HepG2 (cell line): ENCODE results near the gene LGALS7B. TPM values are rescaled to one million over a fixed set of nuclear protein-coding genes. Genes with fewer than 3 reads are reported as not detected.

ENCODE experiments used
- ATAC-seq: fragments of 200-7000 bp; cut with Tn5 transposase; 3 replicates; pipeline ENCODE4 v1.9.1; 2020; ENCODE audit warnings: mild to moderate bottlenecking, moderate library complexity
- BruUV-seq: library from RNA; stranded (reverse); fragments of 400-500 nt; replicated peaks from 2 replicates; lab custom pipeline; 2021; lab: Mats Ljungman, UMichigan
- CTCF ChIA-PET: fragments of 300-600 bp; formaldehyde crosslinking; extraction: SDS; loops from one replicate; lab custom pipeline; 2021; ENCODE audit warnings: low total read pairs, inconsistent platforms, low intra/inter-chr PET ratio; lab: Yijun Ruan, JAX
- POLR2A ChIA-PET: fragments of 350-600 bp; sonication (Branson Sonifier 250); formaldehyde crosslinking; loops from one replicate; lab custom pipeline; 2020; ENCODE audit warnings: antibody characterized with exemption, inconsistent platforms; lab: Yijun Ruan, JAX
- DNase-seq: peaks from one replicate; pipeline ENCODE4 v3.0.0-alpha.2; 2015; ENCODE audit warnings: low spot score
- FAIRE-seq: peaks from 3 replicates; lab custom pipeline; 2011; peaks lifted over from hg19 to GRCh38; lab: Jason Lieb, UNC
- H2AFZ ChIP-seq: one replicate; pipeline ENCODE4 v1.6.1; 2011; ENCODE audit warnings: low read length, inconsistent platforms
- H3K27ac ChIP-seq: fragments of 300-600 bp; 3 replicates; pipeline ENCODE4 v1.8.0; 2011; ENCODE audit warnings: mixed run types, mild to moderate bottlenecking, mixed read lengths, low read length, inconsistent platforms; ENCODE audit not compliant: insufficient read depth; ENCODE audit errors: extremely low read length
- H3K27me3 ChIP-seq, 2 experiments: fragments of 200-600 bp in 1 of 2; 2 replicates in 1 of 2; 3 replicates in 1 of 2; pipeline versions ENCODE4 v1.6.0 to v1.8.0; 2011; ENCODE audit warnings: low read length in 2 of 2, mild to moderate bottlenecking in 2 of 2, moderate library complexity in 2 of 2, inconsistent platforms in 1 of 2; ENCODE audit not compliant: insufficient read depth in 2 of 2, control insufficient read depth in 1 of 2
- H3K36me3 ChIP-seq, 2 experiments: fragments of 200-600 bp in 1 of 2; replicated peaks in 1 of 2; 2 replicates in 1 of 2; 3 replicates in 1 of 2; pipeline versions ENCODE4 v1.5.1 to v1.8.0; 2011; ENCODE audit warnings: low read length in 2 of 2, inconsistent platforms in 1 of 2; ENCODE audit not compliant: insufficient read depth in 2 of 2, control insufficient read depth in 1 of 2
- H3K4me1 ChIP-seq: 2 replicates; pipeline ENCODE4 v1.5.1; 2012; ENCODE audit warnings: low read length, inconsistent platforms; ENCODE audit not compliant: insufficient read depth
- H3K4me2 ChIP-seq: 2 replicates; pipeline ENCODE4 v1.6.0; 2011; ENCODE audit warnings: low read depth, low read length, inconsistent platforms
- H3K4me3 ChIP-seq, 3 experiments: fragments of 200-600 bp in 1 of 3; sonication (generic), shearing (Covaris generic) in 1 of 3; replicated peaks in 1 of 3; 2 replicates each; pipeline ENCODE4 v1.5.1; 2011 to 2016; ENCODE audit warnings: low read length in 3 of 3, inconsistent platforms in 2 of 3, low read depth in 2 of 3, mild to moderate bottlenecking in 2 of 3, control low read depth in 1 of 3, mixed read lengths in 1 of 3; ENCODE audit not compliant: insufficient read depth in 1 of 3
- H3K79me2 ChIP-seq: one replicate; pipeline ENCODE4 v1.6.1; 2011; ENCODE audit warnings: low read length, inconsistent platforms; ENCODE audit not compliant: insufficient read depth
- H3K9ac ChIP-seq: 2 replicates; pipeline ENCODE4 v1.6.0; 2011; ENCODE audit warnings: mild to moderate bottlenecking, low read depth, low read length, inconsistent platforms; ENCODE audit not compliant: insufficient read depth
- H3K9me3 ChIP-seq: 2 replicates; pipeline ENCODE4 v1.5.1; 2012; ENCODE audit warnings: mild to moderate bottlenecking, low read length
- H4K20me1 ChIP-seq: 2 replicates; pipeline ENCODE4 v1.6.0; 2011; ENCODE audit warnings: inconsistent platforms, mild to moderate bottlenecking, low read length, moderate library complexity; ENCODE audit not compliant: insufficient read depth
- ATF7 ChIP-seq, 2 experiments: fragments of 450-650 bp in 1 of 2; sonication (generic) in 1 of 2; formaldehyde crosslinking in 1 of 2; IDR thresholded peaks; 2 replicates each; pipeline versions ENCODE4 v1.4.0 to v1.6.1; 2016 to 2020; ENCODE audit warnings: antibody characterized with exemption in 1 of 2, mild to moderate bottlenecking in 1 of 2, missing genetic modification reagents in 1 of 2
- POLR2A ChIP-seq, 2 experiments: IDR thresholded peaks; 2 replicates each; pipeline ENCODE4 v1.6.1; 2011; ENCODE audit warnings: low read depth in 2 of 2, low read length in 2 of 2, mild to moderate bottlenecking in 1 of 2, moderate library complexity in 1 of 2; ENCODE audit not compliant: insufficient read depth in 1 of 2
- POLR2AphosphoS5 ChIP-seq: IDR thresholded peaks from 2 replicates; pipeline ENCODE4 v1.6.1; 2012; ENCODE audit warnings: low read depth, low read length
- POLR2G ChIP-seq: fragments of 200-400 bp; formaldehyde crosslinking; IDR thresholded peaks from 2 replicates; pipeline ENCODE4 v1.6.1; 2018; ENCODE audit warnings: mild to moderate bottlenecking, low read depth, low read length, moderate library complexity
- RBM22 ChIP-seq: fragments of 200-400 bp; formaldehyde crosslinking; optimal IDR thresholded peaks from 2 replicates; pipeline ENCODE3; 2017; ENCODE audit warnings: mild to moderate bottlenecking, low read length, moderate library complexity
- SALL1 ChIP-seq: sonication (generic); formaldehyde crosslinking; IDR thresholded peaks from 2 replicates; pipeline ENCODE4 v1.8.0; 2022; ENCODE audit warnings: mild to moderate bottlenecking, missing genetic modification reagents
- WGBS: methylation state at CpG from one replicate; pipeline ENCODE4 v1.1.6; 2017; ENCODE audit warnings: low lambda C conversion rate; 5-methylcytosine and 5-hydroxymethylcytosine counted together
- in situ Hi-C: cut with HindIII; loops from 2 replicates; pipeline ENCODE4 v1.10.0; 2017; ENCODE audit warnings: low pct_unique_long_range_greater_than_20kb; ENCODE audit not compliant: extremely low pct_ligation_motif_present
- intact Hi-C: fragments of 100-400 bp; cut with micrococcal nuclease; formaldehyde crosslinking; loops from one replicate; pipeline ENCODE4 v1.10.0; 2022; ENCODE audit not compliant: unreplicated experiment
- polyA plus RNA-seq, 8 experiments: library from polyadenylated mRNA; depleted of rRNA in 3 of 8; stranded (reverse) in 7 of 8; unstranded in 1 of 8; fragments of >200 nt; fragmentation: Illumina TruSeq in 4 of 8; extraction: Trizol in 4 of 8; gene quantifications; 2 replicates each; pipeline versions ENCODE4 v1.2.1 to v1.2.3, GENCODE V29; 2011 to 2016; ENCODE audit warnings: low read depth in 4 of 8, missing spikeins in 1 of 8, mixed read lengths in 1 of 8; ENCODE audit not compliant: insufficient read depth in 1 of 8
- total RNA-seq, 5 experiments: library from RNA; depleted of rRNA; stranded (reverse); fragments of >200 nt; fragmentation: Illumina TruSeq; extraction: Trizol; gene quantifications; 2 replicates each; pipeline ENCODE4 v1.2.3, GENCODE V29; 2016; ENCODE audit warnings: low read depth in 1 of 5
- TF ChIP-seq, protein P1 (sequence below): sonication (generic); formaldehyde crosslinking; IDR thresholded peaks from 2 replicates; pipeline ENCODE4 v1.4.0; 2020; ENCODE audit warnings: mild to moderate bottlenecking, missing genetic modification reagents

Gene LGALS7B
- total and polyA plus RNA-seq, 2 of the 13 experiments (the other 11 are each of a cell fraction or from before 2014, with no cell fraction given), result 1.7 to 2.1 TPM

DNA sequence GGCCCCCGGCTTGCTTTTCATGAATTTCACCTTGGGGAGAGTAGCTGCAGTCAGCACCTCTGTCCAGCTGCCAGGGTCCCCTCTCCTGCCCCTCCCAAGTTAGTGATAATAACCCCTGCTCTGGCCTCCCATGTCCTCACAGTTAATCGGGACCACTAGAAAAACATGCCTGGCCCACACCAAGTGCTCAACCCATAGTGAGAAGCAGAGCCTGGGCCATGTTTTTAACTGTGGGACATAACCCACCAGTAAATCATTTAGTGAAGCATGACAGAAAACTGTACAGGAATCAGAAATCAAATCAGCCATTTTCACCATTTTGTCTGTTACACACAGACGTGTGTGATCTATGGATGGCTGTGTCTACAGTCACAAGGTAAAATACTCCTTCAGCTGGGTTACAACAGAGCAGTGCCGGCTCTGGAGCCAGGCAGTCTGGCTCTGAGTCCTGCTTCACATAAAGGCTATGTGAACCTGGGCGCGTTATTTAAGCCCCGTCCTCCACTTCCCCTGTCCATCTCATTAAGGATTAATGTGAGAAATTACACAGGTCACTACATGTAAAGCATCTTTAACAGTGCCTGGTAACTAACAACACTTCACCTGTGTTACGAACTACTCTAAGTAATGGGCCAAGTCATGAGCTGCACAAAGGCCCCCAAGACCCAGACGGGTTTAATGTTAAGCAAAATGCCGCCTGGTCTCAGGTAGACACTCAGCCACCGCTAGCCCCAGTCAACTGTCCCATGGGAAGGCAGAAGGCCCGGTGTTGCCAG lies 50.2 kb downstream of the LGALS7B start:
- Histone ChIP-seq H3K4me1 (peaks cover 73% of the 10 kb centered on the region), H3K4me2 (no peak overlapping the region), H3K36me3 (peaks cover 41 to 85% of the 10 kb centered on the region in 2 experiments), H4K20me1 (peaks cover 32% of the 10 kb centered on the region), H3K9ac (no peak overlapping the region), H3K27me3 (no peaks in the 10 kb centered on the region), H3K4me3 (no peak overlapping the region), H3K79me2 (peaks cover 22% of the 10 kb centered on the region), H2AFZ (no peak overlapping the region), H3K27ac (peak overlapping the region; percentile 60), H3K9me3 (no peaks in the 10 kb centered on the region)
- ChIA-PET POLR2A (interaction anchor here (0.7 to 4.4 kb wide), 8 partner anchors 8 to 104 kb away, joined by 3 to 42 read pairs (median 8); partner anchors contain the start of genes ECH1, HNRNPL and RINL), CTCF (no interaction called here)
- 93% methylated on average over 12 of the region's 12 CpGs for WGBS
- TF ChIP-seq SALL1 (CRISPR knock-in tag) (no peak), POLR2A (IDR thresholded peaks at IDR 0.05; ENCODE audit: insufficient read depth in 1 of 2, low read depth in 2 of 2, low read length in 2 of 2) (peak in 1 of 2 experiments; percentile 2; a peak in 1 of 4 replicates), POLR2G (peak; percentile 70), ATF7 (IDR thresholded peaks at IDR 0.05) (no peak), ATF7 (CRISPR knock-in tag; IDR thresholded peaks at IDR 0.05) (no peak), RBM22 (peak; percentile 16), POLR2AphosphoS5 (0 out of 2 replicates have a peak, but pooled peaks have one; percentile 13)
- TF ChIP-seq, protein P1, sequence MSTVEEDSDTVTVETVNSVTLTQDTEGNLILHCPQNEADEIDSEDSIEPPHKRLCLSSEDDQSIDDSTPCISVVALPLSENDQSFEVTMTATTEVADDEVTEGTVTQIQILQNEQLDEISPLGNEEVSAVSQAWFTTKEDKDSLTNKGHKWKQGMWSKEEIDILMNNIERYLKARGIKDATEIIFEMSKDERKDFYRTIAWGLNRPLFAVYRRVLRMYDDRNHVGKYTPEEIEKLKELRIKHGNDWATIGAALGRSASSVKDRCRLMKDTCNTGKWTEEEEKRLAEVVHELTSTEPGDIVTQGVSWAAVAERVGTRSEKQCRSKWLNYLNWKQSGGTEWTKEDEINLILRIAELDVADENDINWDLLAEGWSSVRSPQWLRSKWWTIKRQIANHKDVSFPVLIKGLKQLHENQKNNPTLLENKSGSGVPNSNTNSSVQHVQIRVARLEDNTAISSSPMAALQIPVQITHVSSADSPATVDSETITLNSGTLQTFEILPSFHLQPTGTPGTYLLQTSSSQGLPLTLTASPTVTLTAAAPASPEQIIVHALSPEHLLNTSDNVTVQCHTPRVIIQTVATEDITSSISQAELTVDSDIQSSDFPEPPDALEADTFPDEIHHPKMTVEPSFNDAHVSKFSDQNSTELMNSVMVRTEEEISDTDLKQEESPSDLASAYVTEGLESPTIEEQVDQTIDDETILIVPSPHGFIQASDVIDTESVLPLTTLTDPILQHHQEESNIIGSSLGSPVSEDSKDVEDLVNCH (CRISPR knock-in tag), result no peak
- no TSS peak for BruUV-seq
- in situ Hi-C loops (no loop called here), intact Hi-C loops (loop anchor here (10.0 kb wide), 1 partner anchor 184 kb away; no protein-coding TSS in a partner anchor)
- 0 out of 3 replicates have a peak, but pooled peaks have one; percentile 2 for ATAC-seq
- DNase-seq, result no peak
- no peak for FAIRE-seq
